ENCODE data around the gene LCP1.

LCP1 gene

GRCh38 chr13:46121597-46122163, 60.3 kb downstream of the LCP1 start:
- H3K36me3 ChIP-seq (ENCODE audit: insufficient read depth, low read length) = no peaks in the 10 kb centered on the region
- H3K9ac ChIP-seq (ENCODE audit: low read depth, low read length) = no peak overlapping the region
- H3K4me1 ChIP-seq (ENCODE audit: insufficient read depth, low read length) = peaks cover 9% of the 10 kb centered on the region; the same call in 1 of the 2 replicates
- peaks cover 2% of the 10 kb centered on the region; the same call in 1 of the 2 replicates for H3K9me3 ChIP-seq (ENCODE audit: control insufficient read depth, insufficient read depth, low read length)

GRCh38 chr13:46121033-46121432, 60.9 kb downstream of the LCP1 start:
- no peak overlapping the region for H3K9ac ChIP-seq (ENCODE audit: low read depth, low read length)
- H3K4me1 ChIP-seq (ENCODE audit: insufficient read depth, low read length) = peaks cover 9% of the 10 kb centered on the region; the same call in 1 of the 2 replicates
- H3K9me3 ChIP-seq (ENCODE audit: control insufficient read depth, insufficient read depth, low read length) = peaks cover 2% of the 10 kb centered on the region; the same call in 1 of the 2 replicates
- no peaks in the 10 kb centered on the region for H3K36me3 ChIP-seq (ENCODE audit: insufficient read depth, low read length)

DNA sequence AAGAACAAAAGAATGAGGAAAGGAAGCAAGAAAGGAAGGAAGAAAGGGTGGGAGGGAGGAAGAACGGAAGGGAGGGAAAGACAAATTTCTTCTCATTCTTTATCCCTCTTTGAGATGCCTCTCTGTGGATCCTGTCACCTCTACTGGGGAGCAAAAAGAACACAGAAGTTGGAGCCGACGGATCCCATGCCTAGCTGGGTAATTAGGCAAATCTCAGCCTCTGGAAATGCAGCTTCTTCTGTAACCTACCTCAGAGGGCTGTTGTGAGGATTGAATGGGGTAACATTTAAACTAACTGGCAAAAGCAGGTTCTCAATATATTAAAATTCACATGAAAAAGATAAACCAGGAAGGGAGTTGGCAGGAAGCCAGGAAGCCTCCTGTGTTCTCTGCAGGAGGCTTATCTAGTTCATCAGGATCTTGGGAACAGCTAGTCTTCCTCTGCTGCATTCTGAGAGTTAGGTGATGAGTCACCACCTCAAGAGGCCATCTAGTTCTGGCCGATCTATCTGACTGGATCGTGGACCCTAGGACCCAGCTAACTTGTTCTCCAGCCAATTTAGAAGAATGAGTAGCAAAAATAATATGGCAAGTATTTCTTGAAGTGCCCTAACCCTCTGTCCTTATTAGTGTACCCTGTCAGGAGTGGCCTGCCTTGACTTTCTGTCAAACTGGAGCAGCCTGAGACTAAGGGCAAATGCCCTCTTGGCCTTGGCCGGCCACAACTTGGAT, 61.9 kb downstream of the LCP1 start:
- no peaks in the 10 kb centered on the region for H3K36me3 ChIP-seq (ENCODE audit: insufficient read depth, low read length)
- no peak overlapping the region for H3K9ac ChIP-seq (ENCODE audit: low read depth, low read length)
- peaks cover 2% of the 10 kb centered on the region; the same call in 1 of the 2 replicates for H3K9me3 ChIP-seq (ENCODE audit: control insufficient read depth, insufficient read depth, low read length)
- peaks cover 9% of the 10 kb centered on the region; the same call in 1 of the 2 replicates for H3K4me1 ChIP-seq (ENCODE audit: insufficient read depth, low read length)

DNA sequence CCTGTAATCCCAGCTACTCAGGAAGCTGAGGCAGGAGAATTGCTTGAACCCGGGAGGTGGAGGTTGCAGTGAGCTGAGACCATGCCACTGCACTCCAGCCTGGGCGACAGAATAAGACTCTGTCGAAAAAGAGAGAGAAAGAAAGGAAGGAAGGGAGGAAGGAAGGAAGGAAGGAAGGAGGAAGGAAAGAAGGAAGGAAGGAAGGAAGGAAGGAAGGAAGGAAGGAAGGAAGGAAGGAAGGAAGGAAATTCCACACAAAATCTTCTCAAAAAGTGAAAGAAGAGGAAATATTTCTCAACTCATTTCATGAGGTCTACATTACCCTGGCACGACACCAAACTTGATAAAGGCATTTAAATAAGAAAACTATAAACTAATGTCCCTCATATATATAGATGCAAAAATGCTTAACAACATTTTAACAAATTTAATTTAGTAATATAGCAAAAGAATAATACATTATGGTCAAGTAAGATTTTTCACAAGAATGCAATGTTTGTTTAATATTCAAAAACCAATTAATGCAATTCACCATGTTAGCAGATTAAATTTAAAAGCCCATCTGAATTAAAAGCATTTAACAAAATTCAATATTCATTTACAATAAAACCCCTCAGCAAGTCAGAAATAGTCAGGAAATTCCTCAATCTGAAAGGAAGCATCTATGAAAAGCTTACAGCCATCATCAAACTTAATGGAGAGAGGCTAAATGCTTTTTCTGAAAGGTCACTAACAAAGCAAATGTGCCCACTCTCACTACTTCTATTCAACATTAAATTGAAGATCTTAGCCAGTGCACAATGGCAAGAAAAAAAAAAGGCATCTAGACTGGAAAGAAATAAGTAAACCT, 65.1 kb downstream of the LCP1 start:
- peaks cover 9% of the 10 kb centered on the region; the same call in 1 of the 2 replicates for H3K4me1 ChIP-seq (ENCODE audit: insufficient read depth, low read length)
- H3K9me3 ChIP-seq (ENCODE audit: control insufficient read depth, insufficient read depth, low read length) = peaks cover 2% of the 10 kb centered on the region; the same call in 1 of the 2 replicates
- H3K9ac ChIP-seq (ENCODE audit: low read depth, low read length) = no peak overlapping the region
- H3K36me3 ChIP-seq (ENCODE audit: insufficient read depth, low read length) = no peaks in the 10 kb centered on the region

DNA sequence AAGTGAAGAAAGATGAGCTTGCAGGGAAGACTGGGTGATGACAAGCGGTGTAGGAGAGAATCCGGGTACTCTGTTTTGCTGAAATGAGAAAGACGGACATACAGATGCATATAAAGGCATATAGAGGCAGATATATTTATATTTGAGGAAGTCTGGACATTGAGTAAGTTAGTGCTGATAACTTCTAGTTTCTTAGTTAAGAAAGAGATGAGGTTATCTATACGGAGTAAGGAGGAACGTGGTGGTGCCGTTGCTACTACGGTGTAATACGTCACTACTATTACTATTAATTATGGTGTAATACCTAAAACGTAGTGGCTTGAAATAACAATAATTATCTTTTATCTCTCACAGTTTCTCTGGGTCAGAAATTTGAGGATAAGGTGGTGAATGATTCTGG, 67.4 kb downstream of the LCP1 start:
- peaks cover 2% of the 10 kb centered on the region; the same call in 1 of the 2 replicates for H3K9me3 ChIP-seq (ENCODE audit: control insufficient read depth, insufficient read depth, low read length)
- H3K9ac ChIP-seq (ENCODE audit: low read depth, low read length) = no peak overlapping the region
- no peaks in the 10 kb centered on the region for H3K36me3 ChIP-seq (ENCODE audit: insufficient read depth, low read length)
- H3K4me1 ChIP-seq (ENCODE audit: insufficient read depth, low read length) = no peaks in the 10 kb centered on the region

- Histone ChIP-seq H3K9me3 (ENCODE audit: control insufficient read depth, insufficient read depth, low read length) (no peaks in the 10 kb centered on the region), H3K36me3 (ENCODE audit: insufficient read depth, low read length) (no peaks in the 10 kb centered on the region), H3K9ac (ENCODE audit: low read depth, low read length) (no peak overlapping the region), H3K4me1 (ENCODE audit: insufficient read depth, low read length) (no peaks in the 10 kb centered on the region)
Observed at GRCh38 chr13:46113596-46113995, 68.4 kb downstream of the LCP1 start.

DNA sequence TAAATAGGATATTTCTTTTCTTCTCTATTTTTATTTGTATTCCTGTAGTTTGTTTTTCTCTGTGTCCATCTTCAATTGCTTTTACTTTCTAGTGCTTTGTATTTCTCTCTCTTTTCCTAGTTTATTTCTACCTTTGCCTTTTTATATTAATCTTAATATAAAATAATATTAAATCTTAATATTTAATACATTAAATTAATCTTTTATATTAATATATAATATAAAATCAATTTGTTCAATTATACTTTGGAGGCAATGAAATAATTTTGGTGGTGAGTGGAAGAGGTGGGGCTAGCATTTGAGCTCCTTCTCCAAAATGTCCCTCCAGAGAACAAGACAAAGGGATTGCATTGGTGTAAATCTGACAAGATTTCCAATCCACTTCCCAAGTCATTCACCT, 70.8 kb downstream of the LCP1 start:
- Histone ChIP-seq H3K36me3 (ENCODE audit: insufficient read depth, low read length) (no peaks in the 10 kb centered on the region), H3K9ac (ENCODE audit: low read depth, low read length) (no peak overlapping the region), H3K4me1 (ENCODE audit: insufficient read depth, low read length) (no peaks in the 10 kb centered on the region), H3K9me3 (ENCODE audit: control insufficient read depth, insufficient read depth, low read length) (no peaks in the 10 kb centered on the region)

- no peaks in the 10 kb centered on the region for H3K36me3 ChIP-seq (ENCODE audit: insufficient read depth, low read length)
- H3K9ac ChIP-seq (ENCODE audit: low read depth, low read length) = no peak overlapping the region
- H3K4me1 ChIP-seq (ENCODE audit: insufficient read depth, low read length) = no peaks in the 10 kb centered on the region
- no peaks in the 10 kb centered on the region for H3K9me3 ChIP-seq (ENCODE audit: control insufficient read depth, insufficient read depth, low read length)
Observed at GRCh38 chr13:46109451-46109850, 72.5 kb downstream of the LCP1 start.

DNA sequence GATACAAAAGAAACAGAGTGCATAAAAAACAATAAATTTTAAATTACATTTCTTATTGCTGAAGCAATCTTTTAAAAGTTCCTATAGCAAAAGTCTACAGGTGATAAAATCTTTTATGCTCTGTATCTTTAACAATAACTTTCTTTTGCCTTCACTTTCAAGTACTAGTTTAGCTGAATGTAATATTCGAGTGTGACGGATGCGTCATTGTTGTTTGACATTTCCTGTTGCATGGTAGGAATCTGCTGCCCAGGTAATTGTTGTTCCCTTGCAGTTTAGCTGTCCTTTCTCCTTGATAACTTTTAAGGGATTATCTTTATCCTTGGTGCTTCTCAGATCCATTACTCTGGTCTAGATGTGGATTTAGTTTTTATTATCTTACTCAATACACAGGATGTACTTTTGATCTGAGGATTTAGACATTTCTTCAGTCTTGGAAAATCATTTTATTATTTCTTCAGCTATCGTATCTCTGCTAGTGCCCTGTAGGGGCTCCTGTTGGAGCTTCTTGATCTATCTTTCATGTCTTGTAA, 75.1 kb downstream of the LCP1 start:
- H3K9ac ChIP-seq (ENCODE audit: low read depth, low read length) = no peak overlapping the region

DNA sequence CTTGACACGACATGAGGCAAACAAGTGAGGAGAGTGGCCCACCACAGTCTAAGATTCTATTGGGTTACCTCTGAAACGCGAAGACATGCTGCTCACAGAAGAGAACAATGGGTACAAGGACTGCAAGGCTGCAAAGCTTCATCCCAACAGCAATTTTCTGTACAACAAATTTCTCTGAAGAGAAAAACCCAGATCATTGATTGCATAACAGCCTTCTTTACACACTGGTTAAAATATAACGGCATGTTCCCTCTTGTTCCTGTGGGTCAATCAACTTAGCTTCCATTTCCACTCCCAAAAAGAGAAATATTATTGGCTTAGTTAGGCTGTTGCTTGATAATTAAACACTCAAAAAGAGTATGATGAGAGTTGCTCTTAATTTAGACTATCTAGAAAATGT, 77.1 kb downstream of the LCP1 start, which contains the start of gene CPB2:
TSS of gene CPB2 (minus strand) at position 166 of the 400 bp plus-strand sequence. CDS start at position 142, 24 bp downstream.
- Histone ChIP-seq H3K9ac (ENCODE audit: low read depth, low read length) (no peak within 1 kb of the TSS), H3K36me3 (ENCODE audit: insufficient read depth, low read length) (no peaks in the 10 kb centered on the region), H3K9me3 (ENCODE audit: control insufficient read depth, insufficient read depth, low read length) (no peaks in the 10 kb centered on the region), H3K4me1 (ENCODE audit: insufficient read depth, low read length) (peaks cover 4% of the 10 kb centered on the region; the same call in 1 of the 2 replicates)

More for the DNA sequence above, 75.1 kb downstream of the LCP1 start:
- no peaks in the 10 kb centered on the region for H3K36me3 ChIP-seq (ENCODE audit: insufficient read depth, low read length)
- H3K9me3 ChIP-seq (ENCODE audit: control insufficient read depth, insufficient read depth, low read length) = no peaks in the 10 kb centered on the region
- peaks cover under 1% of the 10 kb centered on the region; the same call in 1 of the 2 replicates for H3K4me1 ChIP-seq (ENCODE audit: insufficient read depth, low read length)

GRCh38 chr13:46103037-46103436, 78.9 kb downstream of the LCP1 start:
- no peak overlapping the region for H3K9ac ChIP-seq (ENCODE audit: low read depth, low read length)
- peaks cover 4% of the 10 kb centered on the region; the same call in 1 of the 2 replicates for H3K4me1 ChIP-seq (ENCODE audit: insufficient read depth, low read length)
- H3K9me3 ChIP-seq (ENCODE audit: control insufficient read depth, insufficient read depth, low read length) = no peaks in the 10 kb centered on the region
- no peaks in the 10 kb centered on the region for H3K36me3 ChIP-seq (ENCODE audit: insufficient read depth, low read length)

GRCh38 chr13:46102255-46102605, 79.7 kb downstream of the LCP1 start:
- H3K4me1 ChIP-seq (ENCODE audit: insufficient read depth, low read length) = peaks cover 4% of the 10 kb centered on the region; the same call in 1 of the 2 replicates
- H3K9me3 ChIP-seq (ENCODE audit: control insufficient read depth, insufficient read depth, low read length) = no peaks in the 10 kb centered on the region
- H3K9ac ChIP-seq (ENCODE audit: low read depth, low read length) = no peak overlapping the region
- H3K36me3 ChIP-seq (ENCODE audit: insufficient read depth, low read length) = no peaks in the 10 kb centered on the region

- Histone ChIP-seq H3K9ac (ENCODE audit: low read depth, low read length) (no peak overlapping the region), H3K4me1 (ENCODE audit: insufficient read depth, low read length) (peaks cover 4% of the 10 kb centered on the region; the same call in 1 of the 2 replicates), H3K9me3 (ENCODE audit: control insufficient read depth, insufficient read depth, low read length) (no peaks in the 10 kb centered on the region), H3K36me3 (ENCODE audit: insufficient read depth, low read length) (no peaks in the 10 kb centered on the region)
Observed at GRCh38 chr13:46101484-46102254, 80.3 kb downstream of the LCP1 start.
